ENCODE data around the gene PFKP.

GRCh38 chr10:3054183-3054850 lies 13.0 kb upstream of the PFKP start:
- TF ChIP-seq CTCF (IDR thresholded peaks at IDR 0.05) (no peak), POLR2A (IDR thresholded peaks at IDR 0.05) (no peak)

Data from lower leg skin (tissue), 3 donors.